Measurements from ENCODE around the gene SEMA7A. TPM values are rescaled to one million over a fixed set of nuclear protein-coding genes. Genes with fewer than 3 reads are reported as not detected.

The SEMA7A gene
- total RNA-seq, 4 donors from 2014 or later: 31.8 to 35.6 (median 33.8) TPM

DNA sequence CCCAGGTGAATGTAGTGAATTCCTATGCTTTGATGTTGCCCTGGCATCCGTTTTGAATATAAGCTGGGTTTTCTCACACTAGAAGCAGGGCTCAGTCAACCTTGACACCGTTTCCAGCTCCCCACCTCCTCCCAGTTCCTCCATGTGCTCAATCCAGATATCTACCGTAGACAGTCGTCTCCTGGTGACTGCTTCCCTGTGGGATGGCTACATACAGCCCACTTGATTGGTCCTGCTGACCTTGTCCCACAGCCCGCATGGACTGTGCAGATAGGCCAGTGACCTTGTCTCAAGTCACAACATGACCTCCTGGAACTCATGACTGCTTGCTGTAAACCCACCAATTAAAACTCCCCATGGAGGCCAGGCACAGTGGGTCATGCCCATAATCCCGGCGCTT, 8.1 kb downstream of the SEMA7A start:
- peak overlapping the region in 2 of 4 donors; percentile 88 to 91 for H3K27ac ChIP-seq
- no peak overlapping the region for H3K4me3 ChIP-seq
- TF ChIP-seq POLR2A (IDR thresholded peaks at IDR 0.05) (no peak), EP300 (IDR thresholded peaks at IDR 0.05) (no peak)
- TF ChIP-seq, protein P1, sequence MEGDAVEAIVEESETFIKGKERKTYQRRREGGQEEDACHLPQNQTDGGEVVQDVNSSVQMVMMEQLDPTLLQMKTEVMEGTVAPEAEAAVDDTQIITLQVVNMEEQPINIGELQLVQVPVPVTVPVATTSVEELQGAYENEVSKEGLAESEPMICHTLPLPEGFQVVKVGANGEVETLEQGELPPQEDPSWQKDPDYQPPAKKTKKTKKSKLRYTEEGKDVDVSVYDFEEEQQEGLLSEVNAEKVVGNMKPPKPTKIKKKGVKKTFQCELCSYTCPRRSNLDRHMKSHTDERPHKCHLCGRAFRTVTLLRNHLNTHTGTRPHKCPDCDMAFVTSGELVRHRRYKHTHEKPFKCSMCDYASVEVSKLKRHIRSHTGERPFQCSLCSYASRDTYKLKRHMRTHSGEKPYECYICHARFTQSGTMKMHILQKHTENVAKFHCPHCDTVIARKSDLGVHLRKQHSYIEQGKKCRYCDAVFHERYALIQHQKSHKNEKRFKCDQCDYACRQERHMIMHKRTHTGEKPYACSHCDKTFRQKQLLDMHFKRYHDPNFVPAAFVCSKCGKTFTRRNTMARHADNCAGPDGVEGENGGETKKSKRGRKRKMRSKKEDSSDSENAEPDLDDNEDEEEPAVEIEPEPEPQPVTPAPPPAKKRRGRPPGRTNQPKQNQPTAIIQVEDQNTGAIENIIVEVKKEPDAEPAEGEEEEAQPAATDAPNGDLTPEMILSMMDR (IDR thresholded peaks at IDR 0.05): no peak
- DNase-seq (ENCODE audit: low spot score in 2 of 2): no peak
- peaks cover 0 to 97% (median 74%) of the 10 kb centered on the region in 4 donors for H3K4me1 ChIP-seq
- no peaks in the 10 kb centered on the region for H3K27me3 ChIP-seq
- no peaks in the 10 kb centered on the region for H3K9me3 ChIP-seq
- no peaks in the 10 kb centered on the region for H3K36me3 ChIP-seq
- WGBS, 2 donors: 56 to 63% methylated on average over 7 of the region's 7 CpGs

DNA sequence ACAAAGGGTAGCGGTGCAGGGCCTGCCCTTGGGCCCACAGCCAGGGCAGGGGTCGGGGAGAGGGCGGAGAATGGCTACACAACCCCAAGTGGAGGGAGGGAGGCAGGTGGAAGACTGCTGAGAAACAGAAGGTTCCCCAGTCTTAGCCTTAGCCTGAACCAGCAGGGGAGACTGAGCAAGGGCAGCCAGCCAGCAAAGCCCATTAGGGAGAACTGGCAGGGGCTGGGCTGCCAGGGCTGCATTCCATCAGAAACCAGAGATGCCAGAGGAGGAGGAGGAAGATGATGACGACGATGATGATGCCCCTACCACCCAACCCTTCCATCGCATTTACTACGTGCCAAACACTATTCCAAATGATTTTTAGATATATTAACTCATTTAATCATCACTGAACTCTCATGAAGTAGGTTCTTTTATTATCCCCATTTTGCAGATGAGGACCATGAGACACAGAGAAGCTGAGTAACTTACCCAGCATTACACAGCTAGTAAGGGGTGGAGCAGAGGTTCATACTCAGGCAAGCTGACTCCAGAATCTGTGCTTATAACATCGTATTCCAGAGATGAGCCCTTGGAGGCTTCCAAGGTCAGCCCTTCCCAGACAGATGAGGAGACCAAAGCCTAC, 8.7 kb downstream of the SEMA7A start:
- WGBS, 2 donors: 36 to 40% methylated on average over 8 of the region's 8 CpGs
- no peaks in the 10 kb centered on the region for H3K9me3 ChIP-seq
- no peak for DNase-seq (ENCODE audit: low spot score in 2 of 2)
- TF ChIP-seq POLR2A (IDR thresholded peaks at IDR 0.05): no peak
- TF ChIP-seq, protein P1 (IDR thresholded peaks at IDR 0.05): no peak
- TF ChIP-seq EP300 (IDR thresholded peaks at IDR 0.05): no peak
- H3K4me3 ChIP-seq: no peak overlapping the region
- no peaks in the 10 kb centered on the region for H3K27me3 ChIP-seq
- peaks cover 0 to 97% (median 75%) of the 10 kb centered on the region in 4 donors for H3K4me1 ChIP-seq
- peak overlapping the region in 3 of 4 donors; percentile 71 to 91 (median 88) for H3K27ac ChIP-seq
- H3K36me3 ChIP-seq: no peaks in the 10 kb centered on the region

DNA sequence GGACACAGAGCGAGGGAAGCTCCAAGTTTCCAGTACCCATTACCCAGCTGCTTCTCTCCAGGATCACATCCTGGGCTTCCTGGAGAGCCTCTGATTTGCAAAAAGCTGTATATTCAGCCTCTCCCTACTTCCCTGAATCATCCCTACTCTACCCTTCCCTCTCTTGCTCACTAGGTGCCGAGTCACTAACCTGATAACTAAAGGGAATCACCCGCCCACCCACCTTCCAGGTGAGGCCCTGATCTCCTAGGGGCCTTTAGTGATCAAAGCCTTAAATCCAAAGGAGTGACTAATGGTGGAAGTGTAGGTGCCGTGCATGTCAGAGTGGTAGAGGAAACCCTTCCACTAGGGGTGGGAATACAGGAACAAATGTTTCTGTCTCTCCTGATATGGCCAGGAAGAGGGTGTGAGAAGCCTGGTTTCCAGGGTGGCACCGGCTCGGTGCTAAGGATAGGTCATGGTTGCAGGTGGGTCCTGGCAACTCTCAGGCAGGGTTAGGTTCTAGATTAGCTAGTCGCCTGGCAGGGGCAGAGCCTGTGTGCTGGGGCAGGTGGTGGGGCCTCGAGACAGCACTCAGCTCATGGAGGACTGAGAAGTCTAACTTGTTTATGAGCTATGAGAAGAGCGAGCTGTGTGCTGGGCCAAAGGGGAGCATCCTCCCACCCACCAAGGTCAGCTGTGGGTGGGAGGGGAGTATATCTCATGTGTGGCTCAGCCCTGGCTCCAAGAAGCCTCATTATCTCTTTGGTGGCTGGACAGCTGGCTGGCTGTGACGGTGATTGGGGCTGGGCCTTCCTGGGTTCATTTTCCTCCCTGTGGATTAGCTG, 10.1 kb downstream of the SEMA7A start:
- Histone ChIP-seq H3K4me1 (peaks cover 0 to 97% (median 75%) of the 10 kb centered on the region in 4 donors), H3K9me3 (no peaks in the 10 kb centered on the region), H3K27me3 (no peaks in the 10 kb centered on the region), H3K27ac (peak overlapping the region; percentile 71 to 91 (median 81)), H3K36me3 (no peaks in the 10 kb centered on the region), H3K4me3 (no peak overlapping the region)
- DNase-seq (ENCODE audit: low spot score in 2 of 2): no peak
- WGBS, 2 donors: 54 to 62% methylated on average over 10 of the region's 10 CpGs
- TF ChIP-seq POLR2A (IDR thresholded peaks at IDR 0.05) (no peak), EP300 (IDR thresholded peaks at IDR 0.05) (no peak)
- TF ChIP-seq, protein P1 (IDR thresholded peaks at IDR 0.05): no peak

DNA sequence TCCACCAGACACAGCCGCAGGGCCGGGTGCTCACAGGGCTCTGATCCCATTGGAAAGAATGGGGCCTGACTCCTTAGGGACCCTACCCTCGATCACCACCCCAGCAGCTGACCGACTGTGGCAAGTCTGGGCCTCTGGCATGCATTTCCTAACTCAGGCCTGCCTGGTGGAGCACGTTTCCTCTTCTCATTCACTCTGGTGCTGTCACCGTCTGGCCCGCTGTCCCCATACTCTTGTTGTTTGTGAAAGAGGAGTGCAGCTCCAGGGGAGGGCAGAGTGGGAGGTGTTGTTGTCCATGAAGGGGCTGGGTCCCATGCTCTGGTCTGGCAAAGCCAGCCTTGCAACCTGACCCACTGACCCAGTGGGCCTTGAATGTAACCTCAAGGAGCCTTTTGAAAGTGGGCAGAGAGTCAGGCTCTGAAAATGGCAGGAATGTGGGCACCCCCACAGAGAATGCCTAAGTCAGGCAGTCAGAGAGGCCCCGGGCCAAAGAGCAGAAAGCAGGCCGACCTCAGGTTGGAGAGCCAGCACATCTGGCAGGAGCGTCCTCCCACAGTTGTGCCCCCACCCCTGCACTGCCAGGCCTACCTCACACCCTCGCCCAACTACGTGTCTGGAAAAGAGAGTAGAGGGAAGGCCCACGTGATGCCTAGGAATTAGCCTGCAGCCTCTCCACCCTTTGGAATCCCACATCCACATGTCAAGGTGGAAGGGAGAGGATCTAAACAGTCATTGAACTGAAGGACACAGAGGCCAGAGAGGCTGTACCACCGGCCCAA, 10.9 kb downstream of the SEMA7A start:
- H3K9me3 ChIP-seq: no peaks in the 10 kb centered on the region
- peaks cover 0 to 97% (median 75%) of the 10 kb centered on the region in 4 donors for H3K4me1 ChIP-seq
- no peaks in the 10 kb centered on the region for H3K27me3 ChIP-seq
- TF ChIP-seq EP300 (IDR thresholded peaks at IDR 0.05): peak in 1 of 2 donors; percentile 89
- TF ChIP-seq, protein P1 (IDR thresholded peaks at IDR 0.05): no peak
- H3K36me3 ChIP-seq: no peaks in the 10 kb centered on the region
- DNase-seq (ENCODE audit: low spot score in 2 of 2): no peak
- 27 to 39% methylated on average over 14 of the region's 14 CpGs for WGBS, 2 donors
- H3K27ac ChIP-seq: peak overlapping the region; percentile 71 to 91 (median 81)
- peak overlapping the region in 1 of 4 donors; percentile 14 for H3K4me3 ChIP-seq

Measured in tibial nerve (tissue), 4 donors.